Measurements from ENCODE around the gene CDK19. TPM values are rescaled to one million over a fixed set of nuclear protein-coding genes. Genes with fewer than 3 reads are reported as not detected.

The CDK19 gene
- total and polyA plus RNA-seq, 9 of the 15 experiments (the other 6 are each of a cell fraction or from before 2014, with no cell fraction given): 3.8 to 15.2 (median 7.4) TPM

DNA sequence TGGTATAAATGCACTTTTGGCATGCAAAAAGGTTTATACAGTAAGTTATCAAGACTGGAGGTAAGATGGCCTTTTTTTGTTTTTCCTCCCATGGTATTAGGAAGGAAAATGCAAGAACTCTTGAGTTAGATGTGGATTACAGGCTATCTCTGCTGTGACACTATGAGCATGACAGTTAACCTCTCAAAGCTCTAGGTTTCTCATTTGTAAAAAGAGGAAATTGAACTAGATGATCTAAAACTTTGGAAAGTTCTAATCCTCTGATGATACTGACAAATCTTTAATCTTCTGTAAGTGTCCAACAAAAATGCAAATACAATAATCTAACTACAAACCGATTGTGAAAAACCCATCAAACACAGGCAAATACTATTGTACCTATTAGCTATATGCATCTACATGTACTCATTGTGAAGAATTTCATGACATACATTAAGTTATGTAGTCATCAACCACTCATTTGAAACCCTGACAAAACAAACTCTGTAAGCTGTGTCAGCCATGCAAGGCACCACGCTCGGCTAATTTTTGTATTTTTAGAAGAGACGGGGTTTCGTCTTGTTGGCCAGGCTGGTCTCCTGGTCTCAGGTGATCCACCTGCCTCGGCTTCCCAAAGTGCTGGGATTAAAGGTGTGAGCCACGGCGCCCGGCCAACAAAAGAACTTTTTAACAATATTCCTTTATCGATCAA, 4.2 kb downstream of the CDK19 start:
- H3K9ac ChIP-seq (ENCODE audit: insufficient read depth in 1 of 2, low read depth in 2 of 2, low read length in 2 of 2): no peak overlapping the region
- no peak for ATAC-seq
- DNase-seq (ENCODE audit: extremely low read depth in 1 of 4, low spot score in 3 of 4): no peak
- peaks cover 7% of the 10 kb centered on the region; the same call in 1 of the 2 replicates for H4K20me1 ChIP-seq (replicated peaks; ENCODE audit: control insufficient read depth, insufficient read depth, low read length)
- TF ChIP-seq RNF2 (IDR thresholded peaks at IDR 0.05) (no peak), FOXK1 (CRISPR knock-in tag; IDR thresholded peaks at IDR 0.05; ENCODE audit: borderline replicate concordance) (no peak), ZBED1 (IDR thresholded peaks at IDR 0.05) (no peak), SP2 (IDR thresholded peaks at IDR 0.05; ENCODE audit: extremely low read depth, low read depth, low read length, poor library complexity, severe bottlenecking) (no peak), HLTF (IDR thresholded peaks at IDR 0.05) (no peak), ILF3 (IDR thresholded peaks at IDR 0.05; ENCODE audit: borderline replicate concordance) (no peak), CCNT2 (IDR thresholded peaks at IDR 0.05; ENCODE audit: borderline replicate concordance, extremely low read depth, insufficient read length, low read depth, low read length) (no peak), RBM14 (IDR thresholded peaks at IDR 0.05; ENCODE audit: borderline replicate concordance, insufficient read depth, low read depth, low read length) (no peak), RFX1 (IDR thresholded peaks at IDR 0.05) (no peak), PRMT5 (CRISPR knock-in tag; IDR thresholded peaks at IDR 0.05) (no peak), TGIF2 (CRISPR knock-in tag; IDR thresholded peaks at IDR 0.05) (no peak), HMG20A (CRISPR knock-in tag; conservative IDR thresholded peaks at IDR 0.05) (no peak)
- TF ChIP-seq, protein P1, sequence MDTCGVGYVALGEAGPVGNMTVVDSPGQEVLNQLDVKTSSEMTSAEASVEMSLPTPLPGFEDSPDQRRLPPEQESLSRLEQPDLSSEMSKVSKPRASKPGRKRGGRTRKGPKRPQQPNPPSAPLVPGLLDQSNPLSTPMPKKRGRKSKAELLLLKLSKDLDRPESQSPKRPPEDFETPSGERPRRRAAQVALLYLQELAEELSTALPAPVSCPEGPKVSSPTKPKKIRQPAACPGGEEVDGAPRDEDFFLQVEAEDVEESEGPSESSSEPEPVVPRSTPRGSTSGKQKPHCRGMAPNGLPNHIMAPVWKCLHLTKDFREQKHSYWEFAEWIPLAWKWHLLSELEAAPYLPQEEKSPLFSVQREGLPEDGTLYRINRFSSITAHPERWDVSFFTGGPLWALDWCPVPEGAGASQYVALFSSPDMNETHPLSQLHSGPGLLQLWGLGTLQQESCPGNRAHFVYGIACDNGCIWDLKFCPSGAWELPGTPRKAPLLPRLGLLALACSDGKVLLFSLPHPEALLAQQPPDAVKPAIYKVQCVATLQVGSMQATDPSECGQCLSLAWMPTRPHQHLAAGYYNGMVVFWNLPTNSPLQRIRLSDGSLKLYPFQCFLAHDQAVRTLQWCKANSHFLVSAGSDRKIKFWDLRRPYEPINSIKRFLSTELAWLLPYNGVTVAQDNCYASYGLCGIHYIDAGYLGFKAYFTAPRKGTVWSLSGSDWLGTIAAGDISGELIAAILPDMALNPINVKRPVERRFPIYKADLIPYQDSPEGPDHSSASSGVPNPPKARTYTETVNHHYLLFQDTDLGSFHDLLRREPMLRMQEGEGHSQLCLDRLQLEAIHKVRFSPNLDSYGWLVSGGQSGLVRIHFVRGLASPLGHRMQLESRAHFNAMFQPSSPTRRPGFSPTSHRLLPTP (IDR thresholded peaks at IDR 0.05; ENCODE audit: borderline replicate concordance, extremely low read depth, insufficient read length): no peak
- peaks cover 27% of the 10 kb centered on the region for H3K79me2 ChIP-seq (ENCODE audit: control insufficient read depth, insufficient read depth, low read length)
- in situ Hi-C loops (cut with MboI): no loop called here
- intact Hi-C loops (cut with micrococcal nuclease): loop anchor here (5.0 kb wide), 1 partner anchor 129 kb away; no protein-coding TSS in a partner anchor
- H3K4me1 ChIP-seq (replicated peaks in 1 of 2; ENCODE audit: control insufficient read depth in 2 of 2, insufficient read depth in 2 of 2, low read length in 2 of 2): peaks cover 5 to 13% of the 10 kb centered on the region in 2 experiments; a peak in 4 of 5 replicates
- H3K36me3 ChIP-seq (ENCODE audit: control insufficient read depth, insufficient read depth, low read length): no peaks in the 10 kb centered on the region
- CTCF ChIA-PET (ENCODE audit: low intra/inter-chr PET ratio): no interaction called here
- no peaks in the 10 kb centered on the region for H3K27me3 ChIP-seq (ENCODE audit: control insufficient read depth in 2 of 2, insufficient read depth in 2 of 2, low read length in 2 of 2)
- no peak for FAIRE-seq
- no peaks in the 10 kb centered on the region for H3K9me3 ChIP-seq (replicated peaks; ENCODE audit: control insufficient read depth, insufficient read depth, low read depth, low read length)
- no peak overlapping the region for H3K4me3 ChIP-seq
- H3K4me2 ChIP-seq (ENCODE audit: insufficient read depth, low read length): no peak overlapping the region
- H3K9me1 ChIP-seq (ENCODE audit: control insufficient read depth, insufficient read depth, low read length): no peaks in the 10 kb centered on the region
- POLR2A ChIA-PET: interaction anchor here (0.5 to 1.8 kb wide), 6 partner anchors 9 to 81 kb away, joined by 3 to 8 read pairs (median 4); partner anchors contain the start of gene AMD1
- no peak overlapping the region for H2AFZ ChIP-seq (ENCODE audit: low read depth, low read length)
- BruUV-seq (replicated peaks): no TSS peak
- no peak overlapping the region for H3K27ac ChIP-seq (ENCODE audit: extremely low read depth, low read depth, low read length)
- 81% methylated on average over 10 of the region's 10 CpGs for WGBS (ENCODE audit: insufficient coverage, low coverage, missing lambda C conversion rate)

Measured in K562 (cell line).